Activated T-helper 1 cell treated with Interleukin-2 at 50 U/mL for 16 hours (primary cell): ENCODE results near the gene ZBTB20.

Experiments
- DNase-seq: peaks from one replicate; pipeline ENCODE4 v3.0.0-alpha.2; 2020; ENCODE audit warnings: low read depth

The ZBTB20 gene

GRCh38 chr3:114571363-114571762 is 575.7 kb downstream of the ZBTB20 start:
- DNase-seq: no peak

- no peak for DNase-seq
Measured at GRCh38 chr3:114569186-114569585, 577.9 kb downstream of the ZBTB20 start.

GRCh38 chr3:114567771-114568170 is 579.3 kb downstream of the ZBTB20 start:
- DNase-seq: no peak

GRCh38 chr3:114566767-114567166 is 580.3 kb downstream of the ZBTB20 start:
- no peak for DNase-seq

- no peak for DNase-seq
Measured at GRCh38 chr3:114566162-114566755, 580.8 kb downstream of the ZBTB20 start.

GRCh38 chr3:114565216-114565615 is 581.9 kb downstream of the ZBTB20 start:
- no peak for DNase-seq

- no peak for DNase-seq
Measured at GRCh38 chr3:114563720-114564119, 583.4 kb downstream of the ZBTB20 start.

GRCh38 chr3:114562557-114562956 is 584.5 kb downstream of the ZBTB20 start:
- DNase-seq: no peak

- DNase-seq: no peak
Measured at GRCh38 chr3:114558271-114558670, 588.8 kb downstream of the ZBTB20 start.

- DNase-seq: no peak
Measured at GRCh38 chr3:114557791-114558190, 589.3 kb downstream of the ZBTB20 start.

GRCh38 chr3:114556657-114557213 is 590.4 kb downstream of the ZBTB20 start:
- no peak for DNase-seq

- no peak for DNase-seq
Measured at GRCh38 chr3:114554731-114555130, 592.4 kb downstream of the ZBTB20 start.

- no peak for DNase-seq
Measured at GRCh38 chr3:114553949-114554593, 593.0 kb downstream of the ZBTB20 start.

GRCh38 chr3:114552527-114552812 is 594.6 kb downstream of the ZBTB20 start:
- DNase-seq: no peak

- DNase-seq: no peak
Measured at GRCh38 chr3:114551770-114552526, 595.1 kb downstream of the ZBTB20 start.

- no peak for DNase-seq
Measured at GRCh38 chr3:114550165-114550564, 596.9 kb downstream of the ZBTB20 start.

- DNase-seq: no peak
Measured at GRCh38 chr3:114545193-114545592, 601.9 kb downstream of the ZBTB20 start.

GRCh38 chr3:114542359-114542758 is 604.7 kb downstream of the ZBTB20 start:
- DNase-seq: no peak

GRCh38 chr3:114539525-114539924 is 607.6 kb downstream of the ZBTB20 start:
- DNase-seq: no peak

- DNase-seq: no peak
Measured at GRCh38 chr3:114538211-114538610, 608.9 kb downstream of the ZBTB20 start.

- DNase-seq: no peak
Measured at GRCh38 chr3:114528517-114528916, 618.6 kb downstream of the ZBTB20 start.

GRCh38 chr3:114527036-114527644 is 619.9 kb downstream of the ZBTB20 start:
- DNase-seq: no peak

- no peak for DNase-seq
Measured at GRCh38 chr3:114525278-114525677, 621.8 kb downstream of the ZBTB20 start.
